AG04449 (cell line): ENCODE results near the gene PLCB3.

Experiments used
- CTCF ChIA-PET: fragments of 350-600 bp; formaldehyde crosslinking; extraction: SDS; loops from one replicate; lab custom pipeline; 2021; ENCODE audit warnings: antibody characterized with exemption; lab: Yijun Ruan, JAX
- POLR2A ChIA-PET: fragments of 400-600, 350-600 bp; formaldehyde crosslinking; extraction: SDS; loops from one replicate; lab custom pipeline; 2020; ENCODE audit warnings: antibody characterized with exemption, inconsistent platforms; lab: Yijun Ruan, JAX
- DNase-seq: peaks from one replicate; pipeline ENCODE4 v3.0.0-alpha.2; 2010; ENCODE audit warnings: low read depth, low spot score
- H3K4me3 ChIP-seq: 2 replicates; pipeline ENCODE4 v1.5.1; 2011; ENCODE audit warnings: low read depth, mild to moderate bottlenecking, control low read depth, low read length
- CTCF ChIP-seq: IDR thresholded peaks from one replicate; pipeline ENCODE4 v1.5.1; 2011; ENCODE audit warnings: mild to moderate bottlenecking, moderate library complexity, low read length, control low read depth, inconsistent platforms; ENCODE audit not compliant: insufficient read depth; ENCODE audit errors: missing control alignments

Gene PLCB3

DNA sequence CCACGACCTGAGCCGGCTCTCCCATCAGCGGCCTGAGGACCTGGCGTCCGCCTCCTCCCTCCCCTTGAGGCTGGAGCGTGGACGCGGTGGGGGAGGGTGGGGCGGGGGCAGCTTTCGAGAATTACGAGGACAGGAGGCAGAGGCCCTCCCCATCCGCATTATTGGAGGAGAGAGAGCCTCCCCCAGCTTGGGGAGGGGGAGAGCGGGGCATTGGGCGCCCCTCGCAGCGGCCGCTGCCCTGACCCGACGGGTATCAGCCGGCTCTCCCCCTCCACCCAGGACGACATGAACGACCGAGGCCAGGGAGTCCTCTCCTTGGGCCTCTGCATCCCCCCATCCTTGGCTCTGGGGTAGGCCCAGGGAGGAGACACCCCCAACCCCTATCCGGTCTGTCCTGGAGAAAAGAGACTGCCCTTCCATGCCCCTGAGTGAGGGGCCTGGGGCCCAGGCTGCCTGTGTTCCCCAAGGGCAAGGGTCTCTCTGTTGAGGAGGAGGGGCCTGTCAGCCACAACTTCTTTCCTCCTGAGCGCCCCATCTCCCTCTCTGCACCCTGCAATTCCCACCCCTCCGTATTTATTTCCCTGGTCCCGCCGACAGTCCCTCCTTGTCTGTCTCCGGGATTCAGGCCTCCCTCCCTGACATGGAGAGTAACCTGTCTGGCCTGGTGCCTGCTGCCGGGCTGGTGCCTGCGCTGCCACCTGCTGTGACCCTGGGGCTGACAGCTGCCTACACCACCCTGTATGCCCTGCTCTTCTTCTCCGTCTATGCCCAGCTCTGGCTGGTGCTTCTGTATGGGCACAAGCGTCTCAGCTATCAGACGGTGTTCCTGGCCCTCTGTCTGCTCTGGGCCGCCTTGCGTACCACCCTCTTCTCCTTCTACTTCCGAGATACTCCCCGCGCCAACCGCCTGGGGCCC lies 34.8 kb downstream of the PLCB3 start:
- CTCF ChIA-PET: interaction anchor here (4.0 to 10.7 kb wide), 3 partner anchors 15 to 69 kb away, joined by 26 to 166 read pairs (median 26); partner anchors contain the start of genes CATSPERZ and ESRRA
- TF ChIP-seq CTCF: no peak
- POLR2A ChIA-PET: interaction anchor here (1.0 to 1.7 kb wide), 2 partner anchors 16 to 32 kb away, joined by 3 to 9 read pairs; partner anchors contain the start of gene PRDX5
- peak overlapping the region; percentile 73 for H3K4me3 ChIP-seq
- no peak for DNase-seq

GRCh38 chr11:64286801-64287159 lies 35.5 kb downstream of the PLCB3 start:
- ChIA-PET POLR2A (no interaction called here), CTCF (interaction anchor here (5.4 to 10.7 kb wide), 2 partner anchors 16 to 68 kb away, joined by 26 to 166 read pairs; partner anchors contain the start of genes CATSPERZ and ESRRA)
- DNase-seq: no peak
- no peak for TF ChIP-seq CTCF
- no peak overlapping the region for H3K4me3 ChIP-seq

GRCh38 chr11:64287676-64288352 lies 36.5 kb downstream of the PLCB3 start:
- ChIA-PET CTCF (interaction anchor here (0.6 to 10.7 kb wide), 6 partner anchors 10 to 83 kb away, joined by 3 to 166 read pairs (median 12); partner anchors contain the start of genes CATSPERZ, ESRRA and PLCB3), POLR2A (no interaction called here)
- no peak for DNase-seq
- no peak overlapping the region for H3K4me3 ChIP-seq
- TF ChIP-seq CTCF: no peak

DNA sequence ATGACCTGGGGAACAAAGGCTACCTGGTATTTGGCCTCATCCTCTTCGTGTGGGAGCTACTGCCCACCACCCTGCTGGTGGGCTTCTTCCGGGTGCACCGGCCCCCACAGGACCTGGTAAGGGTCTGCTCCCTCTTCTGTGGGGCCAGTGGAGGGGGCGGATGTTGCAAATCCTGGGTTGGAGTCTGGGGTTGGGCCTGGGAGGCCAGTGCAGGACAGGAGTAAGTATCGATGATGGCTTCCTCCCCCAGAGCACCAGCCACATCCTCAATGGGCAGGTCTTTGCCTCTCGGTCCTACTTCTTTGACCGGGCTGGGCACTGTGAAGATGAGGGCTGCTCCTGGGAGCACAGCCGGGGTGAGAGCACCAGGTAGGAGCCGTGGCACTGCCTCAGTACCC lies 37.0 kb downstream of the PLCB3 start:
- CTCF ChIA-PET: interaction anchor here (0.6 to 10.7 kb wide), 5 partner anchors 10 to 84 kb away, joined by 3 to 166 read pairs (median 8); partner anchors contain the start of genes CATSPERZ, ESRRA and PLCB3
- no peak for TF ChIP-seq CTCF
- DNase-seq: no peak
- POLR2A ChIA-PET: no interaction called here
- H3K4me3 ChIP-seq: no peak overlapping the region

DNA sequence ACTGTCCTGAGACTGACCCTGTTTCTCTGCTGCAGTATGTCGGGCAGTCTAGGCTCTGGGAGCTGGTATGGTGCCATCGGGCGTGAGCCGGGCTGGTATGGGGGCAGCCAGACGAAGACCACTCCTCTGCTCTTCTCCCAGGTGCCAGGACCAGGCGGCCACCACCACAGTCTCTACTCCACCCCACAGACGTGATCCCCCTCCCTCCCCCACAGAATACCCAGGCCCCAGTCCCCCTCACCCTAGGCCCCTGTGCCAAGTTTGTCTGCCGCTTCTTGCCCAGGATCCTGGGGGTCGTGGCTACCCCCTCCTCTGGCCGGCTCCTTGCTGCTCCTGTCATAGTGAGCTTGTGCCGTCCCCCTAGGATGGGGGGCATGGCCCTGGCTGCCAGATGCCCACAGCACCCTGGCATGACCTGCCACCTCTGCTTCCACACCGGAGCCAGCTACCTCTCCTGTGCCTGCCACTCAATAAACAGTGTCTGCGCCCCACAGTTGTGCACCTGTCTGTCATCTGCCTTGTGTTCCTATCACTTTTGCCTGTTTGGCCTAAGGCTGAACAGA lies 37.8 kb downstream of the PLCB3 start:
- H3K4me3 ChIP-seq: no peak overlapping the region
- ChIA-PET CTCF (interaction anchor here (1.2 to 10.7 kb wide), 6 partner anchors 9 to 104 kb away, joined by 3 to 166 read pairs (median 9); partner anchors contain the start of genes CATSPERZ, ESRRA and PLCB3), POLR2A (no interaction called here)
- no peak for DNase-seq
- no peak for TF ChIP-seq CTCF
